Fibroblast of lung (primary cell): ENCODE measurements around the gene SETBP1. TPM values are rescaled to one million over a fixed set of nuclear protein-coding genes. Genes with fewer than 3 reads are reported as not detected.

Experiments
- DNase-seq, 2 donors: peaks; one replicate each; pipeline versions ENCODE4 v3.0.0 to v3.0.0-alpha.2; 2010; ENCODE audit warnings: low read depth in 2 of 2
- H2AFZ ChIP-seq: 2 replicates; pipeline ENCODE4 v1.5.1; 2012; ENCODE audit warnings: low read length, control low read depth, inconsistent platforms
- H3K27ac ChIP-seq: 2 replicates; pipeline ENCODE4 v1.5.1; 2011; ENCODE audit warnings: low read length, control low read depth; ENCODE audit not compliant: insufficient read depth
- H3K27me3 ChIP-seq: 2 replicates; pipeline ENCODE4 v1.5.1; 2011; ENCODE audit warnings: mild to moderate bottlenecking, low read length; ENCODE audit not compliant: control insufficient read depth, insufficient read depth
- H3K36me3 ChIP-seq: 2 replicates; pipeline ENCODE4 v1.5.1; 2011; ENCODE audit warnings: low read length; ENCODE audit not compliant: control insufficient read depth, insufficient read depth
- H3K4me1 ChIP-seq: 2 replicates; pipeline ENCODE4 v1.5.1; 2011; ENCODE audit warnings: low read length; ENCODE audit not compliant: control insufficient read depth, insufficient read depth; ENCODE audit errors: extremely low read depth
- H3K4me2 ChIP-seq: 2 replicates; pipeline ENCODE4 v1.5.1; 2011; ENCODE audit warnings: low read length, control low read depth; ENCODE audit not compliant: insufficient read depth; ENCODE audit errors: extremely low read depth
- H3K4me3 ChIP-seq, 4 experiments: fragments of 200-600 bp in 1 of 4; sonication (generic) in 1 of 4; replicated peaks in 1 of 4; 2 replicates each; pipeline ENCODE4 v1.5.1; 2011 to 2016; ENCODE audit warnings: low read length in 4 of 4, low read depth in 3 of 4, mild to moderate bottlenecking in 3 of 4, control low read depth in 2 of 4, inconsistent platforms in 1 of 4, mixed read lengths in 1 of 4; ENCODE audit not compliant: insufficient read depth in 1 of 4; ENCODE audit errors: control extremely low read depth in 1 of 4
- H3K79me2 ChIP-seq: 2 replicates; pipeline ENCODE4 v1.5.1; 2012; ENCODE audit warnings: mild to moderate bottlenecking, low read length, inconsistent platforms; ENCODE audit not compliant: control insufficient read depth, insufficient read depth
- H3K9ac ChIP-seq: 2 replicates; pipeline ENCODE4 v1.5.1; 2011; ENCODE audit warnings: mild to moderate bottlenecking, low read length, control low read depth; ENCODE audit not compliant: insufficient read depth
- H3K9me3 ChIP-seq: 2 replicates; pipeline ENCODE4 v1.5.1; 2012; ENCODE audit warnings: low read depth, low read length; ENCODE audit not compliant: control insufficient read depth, insufficient read depth
- H4K20me1 ChIP-seq: 2 replicates; pipeline ENCODE4 v1.5.1; 2011; ENCODE audit warnings: low read length; ENCODE audit not compliant: control insufficient read depth, insufficient read depth; ENCODE audit errors: extremely low read depth
- CTCF ChIP-seq, 2 donors: IDR thresholded peaks in 1 of 2; conservative IDR thresholded peaks in 1 of 2; 1 replicate in 1 of 2; 2 replicates in 1 of 2; pipeline ENCODE4 v1.5.1; 2011 to 2012; ENCODE audit warnings: low read length in 2 of 2, control low read depth in 1 of 2, inconsistent platforms in 1 of 2, low read depth in 1 of 2, mild to moderate bottlenecking in 1 of 2
- EZH2 ChIP-seq: IDR thresholded peaks from 2 replicates; pipeline ENCODE4 v1.5.1; 2012; ENCODE audit warnings: low read length, control low read depth, mild to moderate bottlenecking; ENCODE audit errors: missing control alignments
- polyA plus RNA-seq, 2 donors: library from polyadenylated mRNA; depleted of rRNA in 1 of 2; stranded (reverse) in 1 of 2; unstranded in 1 of 2; fragments of >200 nt; gene quantifications; 2 replicates each; pipeline ENCODE4 v1.2.1, GENCODE V29; 2011 to 2012; ENCODE audit warnings: missing spikeins in 1 of 2
- total RNA-seq: library from RNA; depleted of rRNA; stranded (reverse); fragments of >200 nt; gene quantifications from 2 replicates; pipeline ENCODE4 v1.2.1, GENCODE V29; 2014

The SETBP1 gene
- total and polyA plus RNA-seq, 2 donors (not counting 1 experiment from before 2014, with no cell fraction given): 4.5 to 5.4 TPM

DNA sequence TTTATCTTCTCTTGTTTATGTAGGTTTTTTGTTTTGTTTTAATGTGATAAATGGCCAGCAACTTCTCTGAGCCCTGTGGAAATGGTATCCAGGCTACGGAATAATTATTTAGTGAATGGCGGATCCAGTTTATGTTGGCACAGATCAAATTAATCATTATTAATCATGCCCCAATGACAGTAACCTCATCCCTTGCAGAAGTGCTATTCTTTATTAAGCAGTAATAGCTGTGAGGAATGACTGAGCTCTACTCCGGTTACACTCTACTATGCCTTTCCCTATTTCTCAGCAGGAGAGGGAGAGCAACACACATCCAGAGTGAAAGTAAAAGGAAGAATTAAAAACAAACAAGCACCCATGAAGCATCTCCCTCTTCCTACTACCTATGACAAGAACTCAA, 84.8 kb downstream of the SETBP1 start:
- H2AFZ ChIP-seq: no peak overlapping the region
- no peaks in the 10 kb centered on the region for H3K27me3 ChIP-seq
- no peaks in the 10 kb centered on the region for H3K9me3 ChIP-seq
- no peaks in the 10 kb centered on the region for H3K79me2 ChIP-seq
- H3K4me3 ChIP-seq: no peak overlapping the region
- H3K4me1 ChIP-seq: no peaks in the 10 kb centered on the region
- H3K36me3 ChIP-seq: no peaks in the 10 kb centered on the region
- no peak for DNase-seq
- no peak overlapping the region for H3K9ac ChIP-seq
- H3K4me2 ChIP-seq: no peak overlapping the region
- no peaks in the 10 kb centered on the region for H4K20me1 ChIP-seq
- H3K27ac ChIP-seq: no peak overlapping the region
- TF ChIP-seq EZH2 (no peak), CTCF (conservative IDR thresholded peaks at IDR 0.05 in 1 of 2, IDR thresholded peaks at IDR 0.05 in 1 of 2; ENCODE audit: low read depth in 1 of 2, low read length in 2 of 2) (no peak)

DNA sequence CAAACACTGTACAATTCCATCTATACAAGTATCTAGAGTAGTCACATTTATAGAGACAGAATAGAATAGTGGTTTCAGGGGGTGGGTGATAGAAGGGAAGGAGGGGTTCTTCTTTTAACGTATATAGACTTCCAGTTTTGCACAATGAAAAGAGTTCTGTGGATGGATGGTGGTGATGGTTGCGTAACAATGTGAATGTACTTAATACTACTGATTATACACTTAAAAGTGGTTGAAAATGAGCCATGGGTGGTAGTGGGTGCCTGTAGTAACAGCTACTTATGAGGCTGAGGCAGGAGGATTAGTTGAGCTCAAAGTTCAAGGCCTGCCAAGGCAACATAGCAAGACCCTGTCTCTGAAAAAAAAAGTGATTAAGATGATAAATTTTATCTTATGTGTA, 85.8 kb downstream of the SETBP1 start:
- H3K9me3 ChIP-seq: no peaks in the 10 kb centered on the region
- no peaks in the 10 kb centered on the region for H3K4me1 ChIP-seq
- no peak overlapping the region for H3K4me3 ChIP-seq
- H3K27me3 ChIP-seq: no peaks in the 10 kb centered on the region
- no peaks in the 10 kb centered on the region for H3K36me3 ChIP-seq
- H4K20me1 ChIP-seq: no peaks in the 10 kb centered on the region
- no peak overlapping the region for H2AFZ ChIP-seq
- TF ChIP-seq CTCF (conservative IDR thresholded peaks at IDR 0.05 in 1 of 2, IDR thresholded peaks at IDR 0.05 in 1 of 2; ENCODE audit: low read depth in 1 of 2, low read length in 2 of 2) (no peak), EZH2 (no peak)
- no peak overlapping the region for H3K4me2 ChIP-seq
- no peak for DNase-seq
- no peak overlapping the region for H3K27ac ChIP-seq
- no peak overlapping the region for H3K9ac ChIP-seq
- no peaks in the 10 kb centered on the region for H3K79me2 ChIP-seq

DNA sequence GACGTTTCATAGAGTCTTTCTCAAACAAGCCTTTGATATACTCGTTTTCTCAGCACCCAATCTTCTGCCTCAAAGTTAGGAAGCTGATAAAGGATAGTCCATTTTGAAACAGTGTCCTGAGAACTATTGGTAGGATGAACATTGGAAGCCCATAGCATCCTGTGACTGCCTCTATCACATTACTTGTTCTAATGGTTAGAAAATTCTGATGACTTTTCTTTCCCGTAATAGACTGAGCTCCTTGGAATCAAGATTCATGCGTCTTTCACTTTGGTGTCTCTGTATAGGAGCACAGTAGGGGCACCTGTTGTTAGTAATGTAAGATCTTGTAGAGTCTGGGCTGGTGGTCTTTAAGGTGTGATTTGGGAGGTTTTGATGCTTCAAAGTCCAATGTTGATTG, 87.1 kb downstream of the SETBP1 start:
- no peak overlapping the region for H3K4me2 ChIP-seq
- no peaks in the 10 kb centered on the region for H4K20me1 ChIP-seq
- H3K4me3 ChIP-seq: no peak overlapping the region
- no peak for TF ChIP-seq CTCF (conservative IDR thresholded peaks at IDR 0.05 in 1 of 2, IDR thresholded peaks at IDR 0.05 in 1 of 2; ENCODE audit: low read depth in 1 of 2, low read length in 2 of 2)
- no peak for TF ChIP-seq EZH2
- H3K4me1 ChIP-seq: no peaks in the 10 kb centered on the region
- no peaks in the 10 kb centered on the region for H3K9me3 ChIP-seq
- H3K79me2 ChIP-seq: no peaks in the 10 kb centered on the region
- no peaks in the 10 kb centered on the region for H3K27me3 ChIP-seq
- DNase-seq: no peak
- H3K36me3 ChIP-seq: no peaks in the 10 kb centered on the region
- H2AFZ ChIP-seq: no peak overlapping the region
- no peak overlapping the region for H3K9ac ChIP-seq
- no peak overlapping the region for H3K27ac ChIP-seq
